Hepatocyte (in vitro differentiated cells): Measurements from ENCODE around the gene ZNF865. TPM values are rescaled to one million over a fixed set of nuclear protein-coding genes. Genes with fewer than 3 reads are reported as not detected.
A peak's percentile ranks its signal among the peaks of the same experiment; 100 is the strongest.

Experiments
- DNase-seq: peaks from one replicate; pipeline ENCODE4 v3.0.0-alpha.2; 2016; ENCODE audit warnings: low spot score
- H2AFZ ChIP-seq: fragments of 200-600 bp; sonication (generic); 2 replicates; pipeline ENCODE4 v1.6.0; 2016; ENCODE audit warnings: antibody characterized with exemption, mild to moderate bottlenecking
- H3K27ac ChIP-seq: fragments of 200-600 bp; sonication (generic); 2 replicates; pipeline ENCODE4 v1.5.1; 2016; ENCODE audit warnings: mild to moderate bottlenecking
- H3K27me3 ChIP-seq: fragments of 200-600 bp; sonication (generic); 2 replicates; pipeline ENCODE4 v1.6.1; 2016
- H3K36me3 ChIP-seq: fragments of 200-600 bp; sonication (generic); replicated peaks from 2 replicates; pipeline ENCODE4 v1.5.1; 2016; ENCODE audit warnings: low read depth; ENCODE audit not compliant: insufficient read depth
- H3K4me1 ChIP-seq: fragments of 200-600 bp; sonication (generic); 2 replicates; pipeline ENCODE4 v1.5.1; 2016; ENCODE audit warnings: mild to moderate bottlenecking, moderate library complexity; ENCODE audit not compliant: insufficient read depth
- H3K4me2 ChIP-seq: fragments of 200-600 bp; sonication (generic); 2 replicates; pipeline ENCODE4 v1.6.0; 2016
- H3K4me3 ChIP-seq: fragments of 200-600 bp; sonication (generic); 2 replicates; pipeline ENCODE4 v1.5.1; 2016; ENCODE audit warnings: mild to moderate bottlenecking
- H3K79me2 ChIP-seq: fragments of 200-600 bp; sonication (generic); 2 replicates; pipeline ENCODE4 v1.6.0; 2017; ENCODE audit warnings: mild to moderate bottlenecking
- H3K9me2 ChIP-seq: fragments of 200-600 bp; sonication (generic); replicated peaks from 2 replicates; pipeline ENCODE4 v1.6.0; 2017; ENCODE audit warnings: mild to moderate bottlenecking; ENCODE audit not compliant: insufficient read depth
- H3K9me3 ChIP-seq: fragments of 200-600 bp; sonication (generic); 2 replicates; pipeline ENCODE4 v1.5.1; 2016; ENCODE audit warnings: low read depth, mild to moderate bottlenecking
- H4K20me1 ChIP-seq: fragments of 200-600 bp; sonication (generic); 2 replicates; pipeline ENCODE4 v1.6.0; 2016; ENCODE audit warnings: mild to moderate bottlenecking; ENCODE audit not compliant: insufficient read depth, poor library complexity, severe bottlenecking
- CTCF ChIP-seq: fragments of 200-600 bp; sonication (generic); IDR thresholded peaks from 2 replicates; pipeline ENCODE4 v1.5.1; 2016; ENCODE audit warnings: antibody characterized with exemption, mild to moderate bottlenecking; ENCODE audit not compliant: poor library complexity
- EZH2 ChIP-seq: fragments of 200-600 bp; sonication (generic); IDR thresholded peaks from 2 replicates; pipeline ENCODE4 v1.6.1; 2016; ENCODE audit warnings: antibody characterized with exemption, mild to moderate bottlenecking, borderline replicate concordance
- EZH2phosphoT487 ChIP-seq: fragments of 200-600 bp; sonication (generic); IDR thresholded peaks from one replicate; pipeline ENCODE4 v1.6.1; 2018; ENCODE audit warnings: antibody characterized with exemption, mild to moderate bottlenecking, low read depth, moderate library complexity; ENCODE audit not compliant: unreplicated experiment, severe bottlenecking
- WGBS: methylation state at CpG from one replicate; pipeline ENCODE4 v1.1.6; 2016; ENCODE audit warnings: low lambda C conversion rate; ENCODE audit errors: missing lambda C conversion rate; 5-methylcytosine and 5-hydroxymethylcytosine counted together
- polyA plus RNA-seq: library from polyadenylated mRNA; unstranded; fragments of >200 nt; fragmentation: Nextera tagmentation; extraction: Ambion mirVana; gene quantifications from 2 replicates; pipeline ENCODE4 v1.2.1, GENCODE V29; 2016
- total RNA-seq: library from RNA; depleted of rRNA; stranded (reverse); fragments of >200 nt; gene quantifications from 2 replicates; pipeline ENCODE4 v1.2.3, GENCODE V29; 2014

Gene ZNF865
- total and polyA plus RNA-seq, 2 experiments from 2014 or later = 1.7 to 3.0 TPM

DNA sequence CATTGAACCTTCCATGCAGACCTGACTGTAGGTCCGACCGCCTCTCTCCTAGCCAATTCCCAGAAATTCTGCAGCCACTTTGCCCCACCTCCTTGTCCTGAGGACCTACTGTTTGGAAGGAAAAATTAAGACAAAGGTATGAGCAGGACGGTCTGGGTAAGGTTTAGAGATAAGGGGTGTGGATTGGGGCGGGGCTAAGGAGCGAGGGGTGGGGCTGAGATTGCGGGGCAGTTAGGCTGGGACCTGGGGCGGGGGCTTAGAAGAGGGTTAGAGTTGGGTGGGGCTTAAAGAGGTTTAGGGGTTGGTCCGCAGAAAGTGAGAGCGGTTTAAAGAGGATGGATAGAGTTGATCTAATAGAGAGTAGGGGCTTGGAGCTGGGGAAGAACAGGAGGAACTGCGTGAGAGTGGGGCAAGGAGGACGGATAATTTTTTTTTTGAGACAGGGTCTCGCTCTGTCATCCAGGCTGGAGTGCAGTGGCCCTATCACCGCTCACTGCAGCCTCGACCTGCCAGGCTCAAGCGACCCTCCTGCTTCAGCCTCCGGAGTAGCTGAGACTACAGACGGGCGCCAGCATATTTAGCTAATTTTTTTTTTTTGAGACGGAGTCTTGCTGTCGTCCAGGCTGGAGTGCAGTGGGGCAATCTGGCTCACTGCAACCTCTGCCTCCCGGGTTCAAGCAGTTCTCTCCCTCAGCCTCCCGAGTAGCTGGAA, 1.7 kb upstream of the ZNF865 start:
- peak overlapping the region; percentile 95 for H3K27ac ChIP-seq
- no peaks in the 10 kb centered on the region for H3K27me3 ChIP-seq
- H3K36me3 ChIP-seq = no peaks in the 10 kb centered on the region
- 86% methylated on average over 17 of the region's 22 CpGs for WGBS
- TF ChIP-seq CTCF (no peak), EZH2 (no peak), EZH2phosphoT487 (no peak)
- no peak overlapping the region for H3K4me3 ChIP-seq
- no peaks in the 10 kb centered on the region for H3K9me3 ChIP-seq
- H4K20me1 ChIP-seq = peaks cover 3% of the 10 kb centered on the region
- H3K4me2 ChIP-seq = peak overlapping the region; percentile 78
- peak overlapping the region; percentile 29 for H2AFZ ChIP-seq
- H3K4me1 ChIP-seq = peaks cover 19% of the 10 kb centered on the region
- peaks cover 31% of the 10 kb centered on the region for H3K79me2 ChIP-seq
- no peak for DNase-seq
- H3K9me2 ChIP-seq = no peaks in the 10 kb centered on the region

DNA sequence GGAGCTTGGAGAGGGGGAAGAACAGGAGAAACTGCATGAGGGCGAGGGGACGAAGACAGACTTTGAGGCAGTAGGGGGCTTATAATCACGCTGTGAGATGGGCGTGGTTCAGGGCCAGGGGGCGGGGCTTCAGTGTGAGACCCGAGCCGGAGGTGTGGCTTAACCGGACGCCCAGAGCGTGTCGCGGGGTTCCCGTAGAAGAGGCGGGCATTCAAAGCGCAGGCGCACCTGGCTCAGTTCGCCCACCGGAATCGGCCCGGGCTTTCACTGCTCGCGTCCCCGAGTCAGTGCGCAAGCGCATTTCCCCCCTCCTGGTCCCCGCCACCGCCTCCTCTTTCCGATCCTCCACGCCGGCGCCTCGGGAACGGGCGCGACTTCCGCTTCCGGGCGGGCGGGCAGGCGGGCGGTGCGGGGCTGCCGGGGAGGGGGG, 225 bp upstream of the ZNF865 start:
- peaks cover 6% of the 10 kb centered on the region for H4K20me1 ChIP-seq
- no peak overlapping the region for H2AFZ ChIP-seq
- peak overlapping the region; percentile 86 for H3K4me2 ChIP-seq
- DNase-seq = peak; percentile 99
- no peak for TF ChIP-seq CTCF
- no peak for TF ChIP-seq EZH2
- TF ChIP-seq EZH2phosphoT487 = no peak
- H3K27ac ChIP-seq = peak overlapping the region; percentile 95
- H3K9me3 ChIP-seq = no peaks in the 10 kb centered on the region
- H3K79me2 ChIP-seq = peaks cover 46% of the 10 kb centered on the region
- H3K9me2 ChIP-seq = no peaks in the 10 kb centered on the region
- H3K36me3 ChIP-seq = no peaks in the 10 kb centered on the region
- no peaks in the 10 kb centered on the region for H3K27me3 ChIP-seq
- no peak overlapping the region for H3K4me3 ChIP-seq
- 0% methylated on average over 16 of the region's 43 CpGs for WGBS
- peaks cover 19% of the 10 kb centered on the region for H3K4me1 ChIP-seq

- no peaks in the 10 kb centered on the region for H3K9me2 ChIP-seq
- H3K36me3 ChIP-seq = no peaks in the 10 kb centered on the region
- H3K4me3 ChIP-seq = no peak overlapping the region
- H4K20me1 ChIP-seq = peaks cover 6% of the 10 kb centered on the region
- H2AFZ ChIP-seq = no peak overlapping the region
- WGBS = 32% methylated on average over 12 of the region's 12 CpGs
- no peak for TF ChIP-seq EZH2
- no peak for TF ChIP-seq EZH2phosphoT487
- no peak for TF ChIP-seq CTCF
- no peak for DNase-seq
- peak overlapping the region; percentile 86 for H3K4me2 ChIP-seq
- peak overlapping the region; percentile 78 for H3K27ac ChIP-seq
- no peaks in the 10 kb centered on the region for H3K9me3 ChIP-seq
- no peaks in the 10 kb centered on the region for H3K27me3 ChIP-seq
- H3K79me2 ChIP-seq = peaks cover 53% of the 10 kb centered on the region
- peaks cover 13% of the 10 kb centered on the region for H3K4me1 ChIP-seq
Measured at GRCh38 chr19:55606471-55606787, 982 bp downstream of the ZNF865 start.
